GM19239 (cell line): ENCODE measurements around the gene ZNF620.
"Not testable (repeated sequence)": the region's sequence is repeated elsewhere in the genome, so short reads cannot be mapped to it uniquely, and the experiment has no call there.

Source experiments
- DNase-seq: peaks from one replicate; pipeline ENCODE4 v3.0.0; 2011; ENCODE audit warnings: low spot score; ENCODE audit not compliant: insufficient read length
- FAIRE-seq: peaks from 2 replicates; lab custom pipeline; 2011; peaks lifted over from hg19 to GRCh38; lab: Jason Lieb, UNC

Gene ZNF620

DNA sequence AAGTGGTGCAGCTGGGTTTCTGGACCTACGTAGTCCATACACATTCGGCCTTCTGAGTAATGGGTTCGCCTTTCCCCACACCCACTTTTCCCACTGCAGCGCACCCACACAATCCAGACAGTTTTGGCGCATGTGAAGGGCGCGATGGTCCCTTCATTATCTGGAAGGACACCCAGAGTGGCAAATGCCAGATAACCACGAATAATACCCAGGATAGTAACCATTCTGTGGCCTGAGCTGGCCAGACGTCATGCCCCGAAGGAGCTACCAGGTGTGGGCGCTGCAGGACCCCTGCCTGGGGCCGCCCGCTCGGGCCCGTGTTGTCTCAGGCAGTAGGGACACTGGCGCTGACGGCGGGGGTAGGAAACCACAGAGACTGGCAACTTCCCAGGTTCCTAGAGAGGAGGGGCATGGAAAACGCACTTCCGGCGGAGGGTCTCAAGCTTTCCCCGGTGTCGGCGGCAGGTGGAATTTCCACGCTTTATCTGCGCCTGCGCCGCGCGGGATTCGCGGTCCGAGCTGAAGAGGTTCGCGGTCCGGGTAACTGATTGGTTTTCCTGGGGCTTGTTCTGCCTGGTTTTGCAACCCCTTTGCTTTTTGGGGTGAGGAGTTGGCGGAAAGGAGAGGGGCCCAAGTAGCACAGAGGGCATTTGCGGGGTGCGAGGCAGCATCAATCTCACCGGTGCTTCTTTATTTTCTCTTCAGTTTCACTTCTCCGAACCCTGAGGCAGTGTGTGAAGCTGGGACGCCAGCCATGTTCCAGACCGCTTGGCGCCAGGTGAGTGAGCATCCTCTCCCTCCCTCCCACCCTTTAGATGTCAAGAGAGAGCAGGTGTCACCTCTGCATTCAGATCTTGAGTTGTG, at the start of gene ZNF620:
ZNF620 (plus strand) TSS at position 441 of the 864 bp plus-strand sequence; CDS start at position 755, 314 bp downstream.
- peak; percentile 35 for DNase-seq
- peak; percentile 88 for FAIRE-seq

GRCh38 chr3:40456279-40456939, 49.4 kb upstream of the ZNF620 start:
- no peak for DNase-seq
- FAIRE-seq: no peak

- FAIRE-seq (peak; percentile 90), DNase-seq (peak; percentile 73)
Measured at GRCh38 chr3:40456940-40457823, 48.7 kb upstream of the ZNF620 start, which contains the start of gene RPL14. TSS of gene RPL14 (plus strand) at chr3:40457339. CDS start at chr3:40457472, 133 bp downstream.

GRCh38 chr3:40458473-40458872, 47.4 kb upstream of the ZNF620 start:
- DNase-seq (no peak), FAIRE-seq (no peak)

- not testable (repeated sequence) for FAIRE-seq, DNase-seq
Measured at GRCh38 chr3:40460481-40460880, 45.4 kb upstream of the ZNF620 start.

GRCh38 chr3:40461161-40461560, 44.7 kb upstream of the ZNF620 start:
- FAIRE-seq: no peak

DNA sequence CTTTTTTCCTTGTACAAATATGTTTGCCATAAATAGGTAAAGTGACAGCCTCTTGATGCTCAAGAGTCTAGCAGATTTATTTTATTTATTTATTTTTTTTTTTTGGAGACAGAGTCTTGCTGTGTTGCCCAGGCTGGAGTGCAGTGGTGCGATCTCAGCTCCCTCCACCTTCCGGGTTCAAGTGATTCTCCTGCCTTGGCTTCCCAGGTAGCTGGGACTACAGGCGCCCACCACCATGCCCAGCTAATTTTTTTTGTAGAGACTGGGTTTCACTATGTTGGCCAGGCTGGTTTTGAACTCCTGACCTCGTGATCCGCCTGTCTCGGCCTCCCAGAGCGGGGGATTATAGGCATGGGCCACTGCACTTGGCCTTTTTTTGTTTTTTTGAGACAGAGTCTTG, 43.0 kb upstream of the ZNF620 start:
- DNase-seq, FAIRE-seq: not testable (repeated sequence)

More at GRCh38 chr3:40461161-40461560, 44.7 kb upstream of the ZNF620 start:
- DNase-seq: no peak

DNA sequence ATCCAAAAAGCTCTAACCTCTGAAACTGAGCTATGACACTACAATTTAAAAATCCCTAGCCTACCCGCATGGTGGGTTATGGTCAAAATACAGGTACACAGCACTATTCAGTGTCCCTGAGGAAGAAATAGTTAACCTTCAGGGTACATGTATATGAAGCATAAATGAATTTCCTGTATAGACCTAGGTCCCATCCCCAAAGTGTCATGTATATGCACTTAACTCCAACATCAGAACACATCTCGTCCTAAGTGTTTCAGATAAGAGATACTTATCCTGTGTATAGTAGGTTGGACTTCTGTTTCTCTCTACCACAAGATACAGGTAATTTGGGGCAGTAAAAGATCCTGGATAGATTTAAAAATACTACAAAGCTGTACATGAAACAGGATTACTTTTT, 42.3 kb upstream of the ZNF620 start:
- DNase-seq (no peak), FAIRE-seq (no peak)

GRCh38 chr3:40464339-40465110, 41.3 kb upstream of the ZNF620 start:
- FAIRE-seq: no peak
- DNase-seq: no peak

- FAIRE-seq (no peak), DNase-seq (no peak)
Measured at GRCh38 chr3:40465111-40465407, 40.8 kb upstream of the ZNF620 start.

- DNase-seq (no peak), FAIRE-seq (no peak)
Measured at GRCh38 chr3:40465456-40465855, 40.4 kb upstream of the ZNF620 start.

GRCh38 chr3:40468018-40468417, 37.8 kb upstream of the ZNF620 start:
- DNase-seq (no peak), FAIRE-seq (no peak)

DNA sequence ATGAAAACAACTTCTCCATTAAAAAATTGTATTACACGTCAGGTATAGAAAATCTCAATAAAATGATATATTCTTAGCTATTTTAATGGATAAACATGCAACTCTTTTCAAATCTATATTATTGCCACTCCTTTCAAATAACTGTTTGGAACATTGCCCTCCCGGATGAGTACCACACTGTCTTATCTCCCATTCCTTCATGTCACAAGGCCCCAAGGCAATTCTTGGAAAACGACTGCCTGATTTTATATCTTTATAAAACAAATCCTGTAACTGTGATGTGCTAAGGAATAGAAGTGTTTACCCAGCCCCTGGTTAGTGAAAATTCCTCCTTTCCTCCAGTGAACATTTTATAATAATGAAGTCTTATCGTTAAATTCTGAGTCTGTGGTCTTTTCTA, 35.1 kb upstream of the ZNF620 start:
- DNase-seq: no peak
- no peak for FAIRE-seq

DNA sequence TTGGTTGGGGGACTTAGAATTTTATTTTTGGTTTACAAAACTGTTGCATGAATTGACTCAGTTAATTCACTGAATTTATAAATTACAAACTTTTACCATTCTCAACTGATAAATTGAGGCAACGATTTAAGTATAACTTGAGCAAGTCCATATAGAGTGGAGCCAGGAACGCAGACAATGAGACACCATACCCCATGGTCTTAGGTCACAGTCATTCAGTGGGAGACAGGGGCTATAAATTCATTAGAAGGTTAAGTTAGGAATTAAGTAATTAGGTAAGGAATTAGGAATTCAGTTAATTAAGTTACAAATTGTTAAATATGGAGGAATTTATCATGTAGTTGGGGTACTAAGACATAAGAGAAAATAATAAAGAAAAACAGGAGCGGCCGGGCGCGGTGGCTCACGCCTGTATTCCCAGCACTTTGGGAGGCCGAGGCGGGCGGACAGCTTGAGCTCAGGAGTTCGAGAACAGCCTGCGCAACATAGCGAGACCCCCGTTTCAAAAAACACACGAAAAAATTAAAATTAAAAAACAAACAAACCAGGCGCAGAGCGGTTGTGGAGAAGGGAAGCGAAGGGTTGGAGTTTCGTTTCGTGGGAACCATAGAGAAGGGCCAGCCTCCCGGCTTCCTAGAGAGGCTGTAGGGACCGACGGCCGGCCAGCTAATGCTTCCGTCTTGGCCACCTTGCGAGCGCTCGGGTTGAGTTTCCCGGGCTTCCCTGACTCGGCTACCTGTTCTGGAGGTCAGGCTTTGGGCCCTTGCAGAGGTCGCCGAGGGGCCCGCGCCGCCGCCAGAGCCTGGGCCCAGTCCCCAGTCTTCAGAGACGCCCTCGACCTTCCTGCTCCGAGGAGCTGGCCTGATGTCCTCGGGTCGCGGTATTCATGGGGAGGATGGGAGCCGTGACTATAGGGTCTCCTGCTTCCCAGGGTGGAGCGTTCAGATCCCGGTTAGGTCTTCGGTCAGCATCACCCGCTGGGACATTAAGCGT, 29.1 kb upstream of the ZNF620 start, which contains the start of gene ZNF619:
ZNF619 (plus strand) TSS at position 645 of the 993 bp plus-strand sequence. CDS start 858 bp downstream, outside the sequence.
- FAIRE-seq (peak; percentile 84), DNase-seq (peak; percentile 68)

DNA sequence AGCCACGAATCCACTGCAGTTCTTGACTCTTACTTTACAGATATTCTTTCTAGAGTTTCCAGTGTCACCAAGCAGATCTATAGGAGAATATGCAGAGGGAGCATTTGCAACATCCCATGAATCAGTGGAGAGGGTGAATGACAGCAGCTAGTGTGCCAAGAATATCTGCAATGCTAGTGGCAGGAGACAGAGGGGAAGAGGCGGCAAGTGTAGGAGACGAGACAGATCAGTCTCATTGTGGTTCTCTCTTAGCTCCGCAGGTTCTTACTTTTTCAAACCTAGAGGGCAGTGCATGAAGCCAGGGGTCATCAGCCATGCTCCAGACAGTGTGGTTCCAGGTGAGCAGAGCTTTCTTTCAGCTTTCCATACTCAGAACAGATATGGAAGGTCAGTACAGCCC, 28.2 kb upstream of the ZNF620 start:
- DNase-seq: no peak
- FAIRE-seq: peak; percentile 49

DNA sequence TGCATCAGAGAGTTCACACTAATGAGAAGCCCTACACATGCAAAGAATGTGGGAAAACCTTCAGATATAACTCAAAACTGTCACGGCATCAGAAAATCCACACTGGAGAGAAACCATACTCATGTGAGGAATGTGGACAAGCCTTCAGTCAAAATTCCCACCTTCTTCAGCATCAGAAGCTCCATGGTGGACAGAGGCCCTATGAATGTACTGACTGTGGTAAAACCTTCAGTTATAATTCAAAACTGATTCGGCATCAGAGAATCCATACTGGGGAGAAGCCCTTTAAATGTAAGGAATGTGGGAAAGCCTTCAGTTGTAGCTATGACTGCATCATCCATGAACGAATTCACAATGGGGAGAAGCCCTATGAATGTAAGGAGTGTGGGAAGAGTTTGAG, 18.7 kb upstream of the ZNF620 start:
- no peak for DNase-seq
- no peak for FAIRE-seq

- DNase-seq (no peak), FAIRE-seq (no peak)
Measured at GRCh38 chr3:40490916-40491315, 14.9 kb upstream of the ZNF620 start.

DNA sequence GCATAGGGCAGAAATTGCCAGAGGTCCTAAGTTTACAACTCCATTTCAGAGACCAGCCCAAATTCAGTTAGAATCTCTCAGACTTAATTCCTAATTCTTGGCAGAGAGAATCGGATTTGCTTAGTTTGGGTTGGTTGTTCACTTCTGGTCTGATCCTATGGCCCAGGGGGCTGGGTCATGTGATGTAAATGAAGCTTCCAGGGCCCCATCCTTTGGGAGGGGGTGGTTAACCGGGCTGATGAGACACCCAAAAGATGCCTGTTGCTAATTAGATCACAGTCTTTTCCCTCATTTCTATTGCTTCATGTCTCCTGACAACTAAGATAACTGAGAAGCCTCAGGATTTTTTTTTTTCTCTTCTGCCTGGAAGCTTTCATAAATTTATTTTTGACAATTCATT, 11.1 kb upstream of the ZNF620 start:
- DNase-seq (no peak), FAIRE-seq (no peak)
